Epidermal melanocyte (primary cell): ENCODE measurements around the gene CALML3.

Source experiments
- DNase-seq: peaks from one replicate; pipeline ENCODE4 v3.0.0; 2011; ENCODE audit warnings: low spot score; ENCODE audit not compliant: insufficient read length

CALML3 gene

DNA sequence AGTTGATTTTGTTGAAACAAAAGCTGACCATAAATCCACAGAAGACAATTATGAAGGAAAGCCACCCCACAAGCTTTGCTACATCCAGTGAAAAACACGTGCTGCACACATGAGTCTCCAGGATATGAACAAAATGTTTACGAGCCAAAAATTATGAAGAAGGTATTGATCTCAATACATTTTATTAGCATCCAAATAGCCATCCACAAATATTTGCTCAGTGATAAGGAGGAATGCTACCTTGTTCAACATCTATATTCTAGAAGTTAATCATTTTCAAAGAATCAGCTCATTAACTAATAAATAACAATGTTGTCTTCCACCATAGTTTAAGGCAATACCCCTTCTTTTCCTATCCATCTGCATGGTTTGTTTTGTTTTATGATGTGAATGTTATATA is 42.7 kb downstream of the CALML3 start:
- DNase-seq, result no peak

DNA sequence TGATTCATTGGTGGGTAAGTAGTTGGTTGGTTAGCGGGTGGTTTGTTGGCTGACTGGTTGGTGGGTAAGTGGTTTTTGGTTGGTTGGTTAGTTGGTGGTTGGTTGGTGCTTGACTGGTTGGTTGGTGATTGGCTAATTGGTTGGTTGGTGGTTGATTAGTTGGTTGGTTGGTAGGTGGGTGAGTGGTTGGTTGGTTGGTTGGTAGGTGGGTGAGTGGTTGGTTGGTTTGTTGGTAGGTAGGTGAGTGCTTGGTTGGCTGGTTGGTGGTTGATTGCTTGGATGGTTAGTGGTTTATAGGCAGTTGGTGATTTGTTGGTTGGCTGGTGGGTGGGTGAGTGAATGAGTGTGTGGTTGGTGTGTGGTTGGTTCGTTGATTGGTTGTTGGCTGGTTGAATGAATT is 44.2 kb downstream of the CALML3 start:
- no peak for DNase-seq

DNA sequence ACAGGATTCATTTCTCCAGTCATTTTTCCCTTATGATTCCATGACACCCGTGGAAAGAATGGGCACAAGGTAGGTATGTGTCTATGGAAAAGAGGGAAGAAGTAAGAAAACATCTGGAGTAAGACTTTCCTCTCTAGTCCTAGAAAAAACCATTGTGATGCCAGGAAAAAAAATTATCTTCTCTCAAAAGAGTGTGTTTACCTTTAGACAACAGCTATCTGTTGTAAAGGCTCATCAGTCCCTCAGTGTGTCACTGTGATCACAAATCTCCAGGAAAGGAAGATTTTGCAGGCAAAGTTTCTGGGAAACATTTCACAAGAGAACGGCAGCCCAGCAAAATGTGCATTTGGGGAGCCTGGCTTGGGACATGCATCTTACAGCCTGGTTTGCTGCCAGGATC is 44.8 kb downstream of the CALML3 start:
- DNase-seq, result no peak

DNA sequence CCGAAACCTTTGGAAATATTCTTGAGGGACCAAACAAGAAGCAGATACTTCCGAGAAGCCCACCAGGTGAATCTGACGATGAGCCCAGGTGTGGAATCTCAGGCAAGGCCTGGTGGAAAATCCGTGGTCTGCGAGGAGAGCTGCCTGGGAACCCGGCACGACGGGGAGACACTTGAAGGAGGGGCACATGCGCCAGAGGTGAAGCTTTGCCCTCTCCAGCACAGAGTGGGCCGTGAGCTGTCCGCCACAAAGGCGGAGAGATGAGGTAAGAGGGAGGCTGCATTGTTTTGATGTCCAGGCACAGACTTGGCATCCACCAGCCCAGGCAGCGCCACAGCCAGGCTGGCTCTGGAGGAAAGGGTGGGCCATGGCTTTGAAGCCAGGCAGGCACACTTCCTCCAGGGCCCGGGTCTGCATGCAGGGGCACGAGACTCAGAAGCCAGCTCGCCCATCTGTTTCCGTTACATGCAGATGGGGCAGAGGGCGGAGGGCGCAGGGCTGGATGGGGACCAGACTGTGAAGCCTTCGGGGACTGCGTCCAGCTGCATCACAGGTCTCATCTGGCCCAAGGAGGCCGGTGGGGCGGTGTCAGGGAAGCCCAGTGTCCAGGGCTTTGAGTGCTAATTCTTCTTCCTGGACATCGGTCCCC is 45.4 kb downstream of the CALML3 start:
- DNase-seq, result no peak

DNA sequence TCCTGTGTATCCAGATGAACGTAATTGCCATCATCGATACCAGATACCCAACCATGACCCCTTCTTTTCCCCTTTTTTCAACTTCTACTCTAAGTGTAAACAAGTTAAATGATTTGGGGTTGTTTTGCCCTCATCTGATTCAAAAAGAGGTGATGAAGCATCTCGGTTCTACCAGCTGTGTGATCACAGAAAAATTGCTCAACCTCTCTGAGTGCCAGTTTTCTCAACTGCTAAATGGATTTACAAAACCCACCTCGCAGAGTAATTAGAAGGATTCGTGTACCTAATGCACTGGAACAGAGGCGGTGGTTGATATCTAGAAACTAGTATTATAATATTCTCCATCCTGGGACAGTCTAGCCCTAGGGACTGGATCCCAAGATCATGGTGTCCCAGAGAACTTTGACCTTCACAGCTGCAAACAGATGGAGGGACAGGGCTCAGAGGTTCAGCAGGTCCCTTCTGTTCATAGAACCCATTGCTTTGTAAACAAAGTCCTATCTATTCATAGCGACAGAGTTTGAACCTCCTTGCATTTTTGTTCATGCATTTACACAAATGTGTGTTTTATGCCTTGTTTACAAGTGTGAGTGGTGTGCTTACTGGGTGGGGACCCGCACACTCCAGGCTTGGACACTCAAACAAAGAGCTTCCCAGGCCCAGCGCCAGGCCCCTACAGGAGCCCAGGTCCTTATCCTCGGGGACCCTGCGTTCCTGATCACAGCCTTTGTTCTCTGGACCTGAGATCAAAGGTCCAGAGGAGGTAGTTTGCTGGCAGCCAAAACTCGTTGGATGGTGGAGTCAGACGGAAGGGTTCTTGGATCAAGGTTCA is 46.4 kb downstream of the CALML3 start:
- no peak for DNase-seq

DNA sequence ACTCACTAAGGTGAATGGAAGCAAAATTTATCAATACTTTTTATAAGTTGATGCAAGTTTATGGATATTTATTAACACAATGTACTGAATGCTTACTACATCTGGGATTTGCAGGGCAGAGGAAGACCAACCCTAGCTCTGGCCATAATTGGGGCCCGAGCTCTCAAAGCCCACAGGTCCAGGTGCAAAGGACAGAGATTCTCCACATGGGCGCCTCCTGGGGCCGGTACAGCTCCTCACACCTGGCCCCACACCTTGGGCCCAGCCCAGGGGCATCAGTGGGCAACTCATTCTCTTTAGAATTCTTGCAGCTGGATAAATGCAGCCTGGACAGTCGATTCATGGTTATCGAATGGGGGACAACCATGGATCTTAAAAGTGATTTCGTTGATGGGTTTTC is 47.1 kb downstream of the CALML3 start:
- no peak for DNase-seq

DNA sequence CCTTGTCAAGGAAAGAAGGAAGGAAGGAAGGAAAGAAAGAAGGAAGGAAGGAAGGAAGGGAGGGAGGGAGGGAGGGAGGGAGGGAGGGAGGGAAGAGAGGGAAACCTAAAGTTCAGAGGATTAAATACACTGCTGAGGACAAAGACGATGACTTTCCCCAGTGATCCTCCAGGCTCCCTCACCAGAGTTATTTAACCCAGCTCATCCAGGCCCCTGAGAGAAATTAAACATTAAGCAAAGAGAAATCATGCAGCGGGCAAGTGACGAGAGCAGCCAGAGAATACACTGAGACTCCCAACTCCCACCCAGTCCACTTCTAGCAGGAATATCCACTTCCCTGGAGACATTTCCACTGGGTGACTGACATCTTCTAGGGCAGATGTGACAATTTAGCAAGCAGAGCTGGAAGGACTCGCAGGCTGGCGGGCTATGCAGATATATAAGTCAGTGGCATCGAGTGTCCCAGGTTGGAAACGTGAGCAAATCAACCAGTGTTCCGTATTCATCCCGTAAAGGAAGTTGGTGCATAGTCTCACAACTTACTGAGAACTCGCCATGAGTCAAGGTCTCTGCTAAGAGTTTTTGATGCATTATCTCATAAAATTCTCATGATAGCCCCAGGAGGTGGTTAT is 48.7 kb downstream of the CALML3 start:
- no peak for DNase-seq

DNA sequence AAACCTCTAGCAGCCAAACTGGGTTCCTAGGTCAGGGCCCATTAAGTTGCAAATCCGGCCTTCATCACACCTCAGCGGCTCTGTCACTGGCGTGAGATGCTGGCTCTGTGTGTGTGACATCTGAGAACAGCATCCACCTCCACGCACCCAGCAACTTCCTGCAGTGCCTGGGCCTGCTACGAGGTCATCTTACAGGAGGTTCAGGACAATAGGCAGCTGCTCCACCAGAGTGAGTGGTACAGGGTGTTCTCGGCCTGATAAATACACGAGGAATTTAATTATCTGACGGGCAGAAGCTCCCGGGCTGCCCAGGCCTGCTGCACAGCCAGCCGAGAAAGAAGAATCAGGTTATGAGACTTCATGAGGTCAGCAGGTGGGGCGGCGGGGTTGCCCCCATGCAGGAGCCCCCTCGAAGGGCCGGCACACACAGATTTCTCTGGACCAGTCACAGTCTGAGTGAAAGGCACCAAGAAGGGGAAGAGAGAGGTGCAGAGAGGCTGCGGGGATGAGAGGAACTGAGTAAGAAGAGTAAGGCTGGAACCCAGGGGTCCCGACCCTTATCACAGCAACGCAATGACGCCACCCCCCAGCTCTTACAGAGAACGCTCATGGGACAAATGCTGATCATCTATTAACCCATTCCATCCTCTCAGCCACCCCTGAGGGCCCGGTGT is 49.3 kb downstream of the CALML3 start:
- no peak for DNase-seq

DNA sequence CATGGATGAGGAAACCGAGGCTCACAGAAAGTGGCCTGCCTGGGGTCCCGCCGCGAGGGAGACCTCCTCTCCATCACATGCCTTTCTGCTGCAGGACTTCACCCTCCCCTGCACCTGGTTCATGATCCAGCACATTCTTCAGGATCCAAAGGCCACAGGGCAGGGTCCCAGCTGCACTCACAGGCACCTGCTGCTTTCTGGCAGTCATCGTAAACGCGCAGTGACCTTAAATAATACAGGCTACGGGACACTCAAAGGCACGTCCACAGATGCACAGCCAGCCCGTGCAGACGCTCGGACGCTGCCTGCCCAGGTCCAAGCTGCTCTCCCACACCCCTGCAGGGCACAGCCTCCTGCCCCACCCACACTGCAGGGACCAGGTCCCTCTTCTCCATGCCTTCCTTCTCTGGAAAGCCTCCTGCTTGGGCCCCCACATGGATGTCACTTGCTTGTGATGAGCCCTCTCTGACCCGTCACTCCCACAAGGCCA is 49.9 kb downstream of the CALML3 start:
- DNase-seq, result no peak

DNA sequence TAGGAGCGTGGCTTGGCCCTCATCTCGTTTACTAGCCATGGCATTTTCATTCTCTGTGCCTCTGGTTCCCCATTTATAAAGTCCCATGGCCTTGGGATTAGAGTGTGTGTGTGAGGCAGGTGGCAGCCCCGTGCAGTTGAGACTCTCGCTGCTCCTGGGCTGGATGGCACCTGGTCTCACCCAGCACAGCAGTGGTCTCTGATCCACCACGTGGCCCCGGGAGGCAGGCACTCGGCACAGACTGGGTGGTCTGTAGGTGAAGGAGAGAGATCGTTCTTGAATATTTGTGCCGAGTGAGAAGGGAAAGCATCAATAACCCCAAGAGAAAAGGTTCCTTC is 50.4 kb downstream of the CALML3 start:
- no peak for DNase-seq

DNA sequence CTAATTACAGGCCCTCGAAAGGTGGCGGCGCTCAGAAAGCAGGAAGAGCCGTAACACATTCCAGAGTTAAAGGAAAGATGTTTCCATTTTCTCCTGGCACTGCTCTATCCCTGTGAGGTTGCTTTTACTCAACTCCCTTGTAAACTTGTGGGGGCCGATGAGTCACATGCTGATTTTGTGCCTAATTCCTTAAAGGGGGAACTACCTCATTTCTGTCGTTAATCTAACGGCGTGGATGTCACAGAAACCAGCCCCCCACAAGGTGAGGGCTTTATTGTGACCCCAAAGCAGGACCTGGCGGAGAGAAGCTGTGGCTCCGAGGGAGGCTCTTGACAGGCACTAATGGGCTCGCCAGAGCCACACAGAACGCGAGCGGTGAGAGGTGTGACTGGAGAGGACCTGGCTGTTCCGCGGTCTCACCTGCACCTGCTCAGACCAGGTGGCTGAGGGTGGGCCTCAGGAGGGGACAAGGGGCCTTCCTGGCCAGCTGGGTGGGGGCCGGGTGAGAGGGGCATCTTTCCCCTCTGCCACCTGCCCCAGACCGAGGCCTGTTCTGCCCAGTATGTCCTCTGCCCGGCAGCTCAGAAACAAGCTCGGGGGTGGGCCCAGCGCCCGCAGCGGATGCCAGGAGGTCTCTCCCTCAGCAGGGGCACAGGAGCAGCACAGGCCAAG is 50.9 kb downstream of the CALML3 start:
- no peak for DNase-seq

DNA sequence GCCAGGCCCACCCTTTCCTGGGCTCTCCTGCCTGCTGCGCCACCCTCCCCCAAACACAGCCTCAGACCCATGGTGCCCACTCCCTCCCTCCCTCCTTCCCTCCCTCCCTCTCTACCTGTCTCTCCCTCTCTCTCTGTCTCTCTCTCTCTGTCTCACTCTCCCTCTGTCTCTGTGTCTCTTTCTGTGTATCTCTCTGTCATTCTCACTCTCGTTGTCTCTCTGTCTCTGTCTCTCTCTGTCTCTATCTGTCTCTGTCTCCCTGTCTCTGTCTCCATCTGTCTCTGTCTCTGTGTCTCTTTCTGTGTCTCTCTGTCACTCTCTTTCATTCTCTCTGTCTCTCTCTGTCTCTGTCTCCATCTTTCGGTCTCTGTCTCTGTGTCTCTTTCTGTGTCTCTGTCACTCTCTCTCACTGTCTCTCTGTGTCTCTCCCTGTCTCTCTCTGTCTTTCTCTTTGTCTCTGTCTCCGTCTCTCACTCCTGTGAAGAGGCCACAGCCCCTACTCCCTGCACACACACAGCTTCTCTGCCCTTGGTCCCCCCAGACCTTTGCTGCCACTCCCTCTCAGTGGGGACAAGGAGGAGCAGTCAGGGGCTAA is 51.5 kb downstream of the CALML3 start:
- no peak for DNase-seq
